GM19395 (cell line): ENCODE data around the gene CBLN1.
A peak's percentile ranks its signal among the peaks of the same experiment; 100 is the strongest.

Experiments
- ATAC-seq: cut with Tn5 transposase; IDR thresholded peaks from one replicate; pipeline ENCODE4 v1.9.1; 2021; ENCODE audit warnings: mild to moderate bottlenecking, moderate library complexity; ENCODE audit not compliant: unreplicated experiment

CBLN1 gene

GRCh38 chr16:49281480-49281842, at the start of gene CBLN1:
Gene CBLN1 (minus strand): TSS chr16:49281838. CDS start chr16:49281465, 373 bp downstream.
- ATAC-seq = peak; percentile 15

GRCh38 chr16:49330562-49331201, 49.0 kb upstream of the CBLN1 start:
- ATAC-seq = no peak

GRCh38 chr16:49328325-49328724, 46.7 kb upstream of the CBLN1 start:
- no peak for ATAC-seq

- no peak for ATAC-seq
Measured at GRCh38 chr16:49327466-49327865, 45.8 kb upstream of the CBLN1 start.

GRCh38 chr16:49324703-49325102, 43.1 kb upstream of the CBLN1 start:
- no peak for ATAC-seq

GRCh38 chr16:49315602-49316001, 34.0 kb upstream of the CBLN1 start:
- ATAC-seq = no peak

GRCh38 chr16:49312389-49312985, 30.8 kb upstream of the CBLN1 start:
- no peak for ATAC-seq

- ATAC-seq = no peak
Measured at GRCh38 chr16:49311823-49312222, 30.2 kb upstream of the CBLN1 start.

GRCh38 chr16:49307176-49307575, 25.5 kb upstream of the CBLN1 start:
- no peak for ATAC-seq

GRCh38 chr16:49305406-49305805, 23.8 kb upstream of the CBLN1 start:
- no peak for ATAC-seq

GRCh38 chr16:49292413-49292812, 10.8 kb upstream of the CBLN1 start:
- ATAC-seq = no peak

- no peak for ATAC-seq
Measured at GRCh38 chr16:49287572-49287971, 5.9 kb upstream of the CBLN1 start.

- no peak for ATAC-seq
Measured at GRCh38 chr16:49284962-49285361, 3.3 kb upstream of the CBLN1 start.

- no peak for ATAC-seq
Measured at GRCh38 chr16:49283376-49284049, 1.9 kb upstream of the CBLN1 start.

- no peak for ATAC-seq
Measured at GRCh38 chr16:49282690-49283375, 1.2 kb upstream of the CBLN1 start.

GRCh38 chr16:49281843-49282642, 405 bp upstream of the CBLN1 start:
- ATAC-seq = peak; percentile 87

GRCh38 chr16:49280841-49281371, 732 bp downstream of the CBLN1 start:
- ATAC-seq = no peak

- ATAC-seq = no peak
Measured at GRCh38 chr16:49280105-49280741, 1.4 kb downstream of the CBLN1 start.

GRCh38 chr16:49278944-49279725, 2.5 kb downstream of the CBLN1 start:
- ATAC-seq = no peak

- ATAC-seq = no peak
Measured at GRCh38 chr16:49278567-49278827, 3.1 kb downstream of the CBLN1 start.
